Measurements from ENCODE around the gene C9orf152.
"Not testable (repeated sequence)": the region's sequence is repeated elsewhere in the genome, so short reads cannot be mapped to it uniquely, and the experiment has no call there.

The C9orf152 gene

DNA sequence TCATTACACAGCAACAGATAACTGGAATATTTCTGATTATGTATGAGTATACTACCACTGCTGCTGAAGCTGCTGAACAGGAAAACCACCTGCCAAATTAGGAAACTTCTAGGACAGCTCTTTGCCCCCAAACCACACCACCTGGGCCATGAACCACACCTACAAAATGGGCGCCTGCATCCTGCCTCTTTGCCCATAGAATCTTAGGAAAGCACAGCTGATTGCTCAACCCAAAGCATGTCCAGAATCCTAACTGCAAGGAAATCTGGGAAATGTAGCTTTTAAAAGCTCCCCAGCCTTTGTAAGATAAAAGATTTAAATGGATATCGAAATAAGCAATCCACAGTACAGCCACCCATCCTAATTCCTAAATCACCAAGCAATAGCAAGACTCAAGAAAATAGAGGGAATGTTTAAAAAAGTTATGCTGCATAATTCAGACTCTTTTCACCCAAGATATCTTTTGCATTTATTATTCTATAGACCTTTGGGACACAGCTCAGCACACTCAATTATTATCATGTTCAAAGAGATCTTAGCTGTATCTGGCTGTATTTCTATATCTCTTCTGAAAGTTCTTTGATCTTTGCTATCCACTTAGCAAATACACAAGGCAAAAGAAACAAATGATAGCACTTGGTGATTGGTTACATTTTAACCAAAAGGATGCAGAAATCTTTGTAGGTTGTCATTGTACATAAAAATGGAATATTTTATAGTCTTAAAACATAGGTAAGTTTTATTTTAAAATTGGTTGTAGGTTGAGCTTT, 6.8 kb upstream of the C9orf152 start:
- no peak for DNase-seq (ENCODE audit: low read depth in 2 of 2)

DNA sequence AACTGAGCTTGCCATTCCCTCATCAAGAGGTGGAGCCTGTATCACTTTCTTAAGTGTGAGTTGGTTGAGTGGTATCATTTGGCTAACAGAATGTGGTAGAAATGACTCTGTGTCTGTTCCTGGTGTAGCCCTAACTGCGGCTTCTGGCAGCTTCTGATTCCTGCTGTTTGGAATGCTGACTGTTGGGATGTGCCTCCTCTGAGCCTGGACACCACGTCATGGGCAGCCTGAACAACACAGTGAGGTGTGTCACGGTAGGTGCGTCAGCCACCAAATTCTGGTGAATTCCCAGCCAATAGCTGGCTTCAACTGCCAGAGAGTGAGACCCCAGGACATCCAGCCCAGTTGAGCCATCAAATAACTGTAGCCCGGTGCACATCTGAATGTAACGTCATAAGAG, 6.1 kb upstream of the C9orf152 start:
- DNase-seq (ENCODE audit: low read depth in 2 of 2): no peak

DNA sequence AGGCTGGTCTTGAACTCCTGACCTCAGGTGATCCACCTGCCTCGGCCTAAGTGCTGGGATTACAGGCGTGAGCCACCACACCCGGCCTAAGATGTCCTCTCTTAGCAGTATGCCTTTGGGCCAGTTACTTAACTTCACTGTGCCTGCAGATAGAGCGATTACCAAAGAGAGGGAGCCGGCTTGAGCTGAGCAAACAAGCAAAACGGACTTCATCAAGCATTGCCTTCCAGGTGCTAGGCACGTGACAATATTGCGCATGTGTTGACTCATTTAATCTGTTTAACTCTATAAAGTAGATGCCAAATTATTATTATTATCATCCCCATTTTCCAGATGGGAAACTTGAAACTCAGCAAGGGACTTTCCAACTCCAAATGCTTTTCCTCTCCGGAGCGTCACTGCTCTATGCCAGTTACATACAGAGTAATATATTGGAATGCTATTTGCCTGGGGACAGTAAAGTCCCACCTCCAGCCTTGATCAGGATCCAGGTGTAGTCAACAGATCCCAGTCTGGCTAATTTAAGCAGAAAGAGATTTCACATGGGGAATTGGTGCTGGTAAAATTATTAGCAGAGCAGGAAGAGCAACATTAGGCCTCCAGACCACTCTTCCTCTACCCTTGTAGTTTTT, 5.6 kb upstream of the C9orf152 start:
- DNase-seq (ENCODE audit: low read depth in 2 of 2): no peak

DNA sequence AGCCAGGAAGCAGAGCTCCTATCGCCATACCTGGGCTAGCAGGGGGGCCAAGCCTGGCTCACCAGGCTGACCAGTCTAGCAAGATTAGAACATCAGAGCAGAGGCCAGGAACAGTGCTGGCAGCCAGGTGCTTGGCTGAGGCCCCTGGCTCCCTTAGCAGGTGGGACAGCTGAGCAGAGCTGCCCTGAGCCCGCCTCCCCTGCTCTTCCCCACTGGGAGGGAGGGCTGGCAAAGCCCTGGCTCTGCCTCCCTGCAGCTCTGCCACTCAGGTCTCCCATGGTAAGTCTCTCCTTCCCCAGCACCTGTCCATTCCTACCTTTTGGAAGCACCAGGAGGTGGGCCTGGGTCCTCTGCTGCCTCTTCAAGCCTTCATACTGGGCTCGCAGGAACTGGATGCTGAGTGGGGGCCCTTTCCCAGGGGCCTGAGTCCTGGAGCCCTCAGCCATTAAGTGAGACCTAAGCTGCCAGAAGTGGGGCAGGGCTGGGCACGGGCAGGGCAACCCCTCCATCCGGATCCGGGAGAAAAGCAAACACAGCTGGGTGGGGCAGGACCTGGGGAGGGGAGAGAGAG, 803 bp downstream of the C9orf152 start:
- DNase-seq (ENCODE audit: low read depth in 2 of 2): no peak

- DNase-seq (ENCODE audit: low read depth in 2 of 2): no peak
Measured at GRCh38 chr9:110206389-110206788, 1.6 kb downstream of the C9orf152 start.

- DNase-seq (ENCODE audit: low read depth in 2 of 2): not testable (repeated sequence)
Measured at GRCh38 chr9:110205612-110206011, 2.3 kb downstream of the C9orf152 start.

- no peak for DNase-seq (ENCODE audit: low read depth in 2 of 2)
Measured at GRCh38 chr9:110202232-110202631, 5.7 kb downstream of the C9orf152 start.

- no peak for DNase-seq (ENCODE audit: low read depth in 2 of 2)
Measured at GRCh38 chr9:110199643-110200042, 8.3 kb downstream of the C9orf152 start.

DNA sequence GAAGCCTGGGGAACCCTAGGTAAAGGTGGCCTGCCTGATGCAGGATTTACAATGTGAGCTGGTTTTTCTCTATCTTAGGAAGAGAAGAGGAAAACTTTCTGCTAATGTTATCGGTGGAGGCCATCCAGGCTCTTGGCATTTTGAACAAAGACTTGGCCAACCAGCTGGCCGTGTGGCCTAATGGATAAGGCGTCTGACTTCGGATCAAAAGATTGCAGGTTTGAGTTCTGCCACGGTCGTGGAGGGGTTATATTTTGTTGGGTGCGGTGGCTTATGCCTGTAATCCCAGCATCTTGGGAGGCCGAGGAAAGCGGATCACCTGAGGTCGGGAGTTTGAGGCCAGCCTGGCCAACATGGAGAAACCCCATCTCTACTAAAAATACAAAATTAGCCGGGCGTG, 9.6 kb downstream of the C9orf152 start:
- DNase-seq (ENCODE audit: low read depth in 2 of 2): no peak

DNA sequence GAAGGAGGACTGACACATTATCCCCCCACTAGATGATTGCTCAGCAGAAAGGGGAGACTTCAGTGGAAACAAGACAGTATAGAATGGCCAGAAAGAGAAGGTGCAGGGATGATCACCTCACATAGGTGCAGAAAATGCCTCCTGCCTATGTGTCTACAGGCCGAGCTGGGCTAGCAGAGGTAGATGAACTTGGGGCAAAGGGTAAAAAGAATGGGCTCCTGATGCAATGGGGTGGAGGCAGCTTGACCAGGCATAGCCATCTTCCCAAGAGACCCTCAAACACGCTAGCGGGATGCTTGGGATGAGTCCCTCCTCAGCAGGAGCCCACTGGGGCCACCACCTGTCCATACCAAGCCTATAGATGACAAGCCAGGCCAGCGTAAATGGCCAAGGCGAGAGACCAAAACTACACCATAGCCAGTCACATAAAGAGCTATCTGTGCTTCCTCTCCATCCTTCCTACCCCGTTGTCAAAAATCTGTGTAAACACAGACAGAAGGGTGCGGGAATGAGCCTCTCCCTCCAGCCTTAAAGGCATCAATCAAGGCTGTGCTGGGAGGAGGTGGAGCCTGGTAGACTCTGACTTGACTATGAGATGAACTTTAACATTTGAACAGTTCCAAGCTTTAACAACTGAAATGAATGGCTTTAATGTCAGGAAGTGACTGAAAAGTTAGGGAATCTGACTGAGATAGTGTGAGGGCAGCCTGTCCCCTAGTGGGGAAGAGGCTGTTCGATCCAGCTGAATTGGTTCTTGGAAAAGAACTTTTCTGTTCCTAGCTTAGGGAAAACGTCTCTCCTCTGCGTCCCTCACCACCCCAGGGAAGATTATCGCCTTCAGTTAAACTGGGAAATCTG, 10.4 kb downstream of the C9orf152 start:
- DNase-seq (ENCODE audit: low read depth in 2 of 2): no peak

GRCh38 chr9:110196084-110196499, 11.9 kb downstream of the C9orf152 start:
- DNase-seq (ENCODE audit: low read depth in 2 of 2): not testable (repeated sequence)

GRCh38 chr9:110192531-110193261, 15.3 kb downstream of the C9orf152 start:
- DNase-seq (ENCODE audit: low read depth in 2 of 2): no peak

DNA sequence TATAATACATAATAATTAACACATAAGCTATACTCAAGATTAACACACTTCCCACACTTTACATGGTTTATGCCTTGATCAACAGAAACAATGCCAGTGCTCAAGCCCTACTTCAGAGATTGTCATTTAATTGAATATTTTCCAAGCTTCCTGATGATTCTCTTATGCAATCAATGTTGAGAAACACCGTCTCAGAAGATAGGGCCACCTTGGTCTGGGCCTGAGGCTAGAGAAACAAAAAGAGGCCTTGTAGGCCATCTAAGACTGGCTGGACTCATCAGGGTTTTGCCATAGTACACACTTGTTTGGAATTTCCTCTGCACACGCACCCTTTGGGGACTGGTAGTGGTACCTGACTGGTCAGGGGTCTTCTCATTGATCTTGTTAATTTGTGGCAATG, 16.3 kb downstream of the C9orf152 start:
- no peak for DNase-seq (ENCODE audit: low read depth in 2 of 2)

DNA sequence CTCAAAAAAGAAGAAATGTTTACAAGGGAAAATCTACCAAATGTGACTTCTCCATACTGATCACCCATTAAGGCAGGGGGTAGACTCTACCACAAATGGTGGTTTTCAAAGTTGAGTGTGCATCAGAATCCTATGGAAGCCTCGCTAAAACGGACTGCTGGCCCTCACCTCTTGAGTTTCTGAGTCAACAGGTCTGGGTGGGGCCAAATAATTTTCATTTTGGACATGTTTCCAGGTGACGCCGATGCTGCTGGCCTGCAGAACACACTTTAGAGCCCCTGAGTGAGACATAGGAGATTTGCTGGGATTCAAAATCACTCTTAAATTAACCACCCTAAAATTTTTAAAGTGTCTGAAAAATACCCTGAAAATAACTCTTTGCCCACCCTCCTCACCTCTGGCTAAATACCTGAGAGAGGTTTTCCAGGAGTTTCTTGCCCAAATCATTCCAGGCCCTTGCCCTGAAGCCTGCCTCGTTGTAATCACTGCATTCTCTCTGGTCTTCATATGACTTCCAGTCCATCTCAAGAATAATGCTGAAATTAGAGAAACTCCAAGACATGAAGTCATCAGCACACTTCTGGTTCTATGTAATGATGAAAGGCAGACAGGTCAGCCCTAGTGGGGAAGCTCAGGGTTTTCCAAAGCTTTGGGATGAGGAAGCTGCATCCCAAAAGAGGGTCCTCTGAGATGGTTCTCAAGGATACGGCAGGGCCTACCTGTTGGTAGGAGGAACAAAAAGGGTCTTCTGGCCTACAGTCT, 18.2 kb downstream of the C9orf152 start:
- DNase-seq (ENCODE audit: low read depth in 2 of 2): no peak

- no peak for DNase-seq (ENCODE audit: low read depth in 2 of 2)
Measured at GRCh38 chr9:110188991-110189390, 19.0 kb downstream of the C9orf152 start.

- no peak for DNase-seq (ENCODE audit: low read depth in 2 of 2)
Measured at GRCh38 chr9:110188101-110188500, 19.9 kb downstream of the C9orf152 start.

- DNase-seq (ENCODE audit: low read depth in 2 of 2): no peak
Measured at GRCh38 chr9:110187126-110187525, 20.8 kb downstream of the C9orf152 start.

DNA sequence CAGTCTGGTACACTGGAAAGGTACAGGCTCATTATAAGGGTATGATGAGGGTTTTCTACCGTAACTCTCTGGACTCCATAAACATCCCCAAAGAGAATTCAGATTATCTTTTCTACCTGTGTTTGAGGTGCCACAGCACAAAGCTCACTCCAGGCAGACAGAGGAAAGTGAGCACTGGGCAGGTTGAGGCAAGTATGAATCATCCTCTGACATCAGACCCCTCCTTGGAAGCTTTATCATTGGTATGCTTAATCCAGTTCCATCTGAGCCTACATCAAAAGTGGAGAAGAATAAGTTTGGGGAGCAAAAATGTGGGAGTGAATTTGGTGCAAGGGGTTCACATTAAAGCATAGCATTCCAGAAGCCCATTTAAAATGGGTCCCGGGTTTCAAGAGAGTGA, 21.7 kb downstream of the C9orf152 start:
- no peak for DNase-seq (ENCODE audit: low read depth in 2 of 2)

DNA sequence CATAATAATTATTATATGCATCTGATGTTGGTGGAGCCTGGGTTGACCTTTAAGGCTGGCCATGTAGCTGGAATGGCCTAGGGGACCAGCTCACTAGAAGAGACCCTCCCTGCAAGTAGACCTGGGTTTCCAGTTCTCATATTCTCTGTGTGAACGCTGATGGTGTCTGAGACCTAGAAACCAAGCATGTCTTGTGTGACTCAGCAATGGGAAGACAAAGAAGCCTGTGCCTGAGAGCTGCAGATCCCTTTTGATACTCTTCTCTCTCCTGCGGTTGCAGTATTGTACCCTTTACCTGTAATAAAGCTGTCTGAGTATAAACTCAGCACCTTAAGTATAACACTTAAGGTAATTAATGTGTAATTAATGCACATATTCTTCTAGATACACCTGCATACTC, 22.2 kb downstream of the C9orf152 start:
- no peak for DNase-seq (ENCODE audit: low read depth in 2 of 2)

- DNase-seq (ENCODE audit: low read depth in 2 of 2): peak; percentile 24 to 27
Measured at GRCh38 chr9:110183208-110184145, 24.5 kb downstream of the C9orf152 start.
